B cell (primary cell): ENCODE measurements around the gene GPX3. TPM values are rescaled to one million over a fixed set of nuclear protein-coding genes. Genes with fewer than 3 reads are reported as not detected.

Experiments
- ATAC-seq: fragments of 200-7000 bp; cut with Tn5 transposase; one replicate; pipeline ENCODE4 v1.10.0; 2021; ENCODE audit warnings: low read depth, mild to moderate bottlenecking, moderate number of reproducible peaks, moderate library complexity
- CTCF ChIA-PET: fragments of 350-600 bp; sonication (Branson Sonifier 250); formaldehyde crosslinking; loops from one replicate; lab custom pipeline; 2021; ENCODE audit warnings: antibody characterized with exemption, inconsistent platforms; lab: Charles Lee
- POLR2A ChIA-PET: fragments of 350-600 bp; sonication (Branson Sonifier 250); formaldehyde crosslinking; loops from one replicate; lab custom pipeline; 2021; ENCODE audit warnings: antibody characterized with exemption; lab: Charles Lee
- DNase-seq: peaks from one replicate; pipeline ENCODE4 v3.0.0; 2013
- H2AFZ ChIP-seq: 2 replicates; pipeline ENCODE4 v1.6.1; 2012; ENCODE audit warnings: mild to moderate bottlenecking, low read depth, low read length; ENCODE audit not compliant: insufficient read depth, poor library complexity, severe bottlenecking
- H3K27ac ChIP-seq, 2 donors: 1 replicate in 1 of 2; 2 replicates in 1 of 2; pipeline ENCODE4 v1.5.1; 2012 to 2013; ENCODE audit warnings: low read length in 2 of 2, mild to moderate bottlenecking in 2 of 2, moderate library complexity in 1 of 2
- H3K27me3 ChIP-seq, 4 experiments: fragments of 200-600 bp in 1 of 4; sonication (generic) in 1 of 4; replicated peaks in 1 of 4; 1 replicate in 2 of 4; 2 replicates in 2 of 4; pipeline versions ENCODE4 v1.6.1 to v1.7.0; 2013 to 2016; ENCODE audit warnings: low read length in 3 of 4, mild to moderate bottlenecking in 2 of 4, mixed read lengths in 1 of 4, moderate library complexity in 1 of 4; ENCODE audit not compliant: insufficient read depth in 4 of 4, control insufficient read depth in 3 of 4; ENCODE audit errors: control extremely low read depth in 1 of 4
- H3K36me3 ChIP-seq, 2 experiments: replicated peaks in 1 of 2; 1 replicate in 1 of 2; 2 replicates in 1 of 2; pipeline versions ENCODE4 v1.6.1 to v1.7.1; 2013; ENCODE audit warnings: low read length in 1 of 2; ENCODE audit not compliant: insufficient read depth in 2 of 2, control insufficient read depth in 1 of 2; ENCODE audit errors: control extremely low read depth in 1 of 2, extremely low read depth in 1 of 2
- H3K4me1 ChIP-seq, 2 donors: fragments of 200-600 bp in 1 of 2; sonication (generic) in 1 of 2; 1 replicate in 1 of 2; 2 replicates in 1 of 2; pipeline versions ENCODE4 v1.5.1 to v1.6.1; 2013 to 2017; ENCODE audit warnings: low read length in 2 of 2; ENCODE audit not compliant: control insufficient read depth in 2 of 2, insufficient read depth in 2 of 2
- H3K4me2 ChIP-seq: replicated peaks from 2 replicates; pipeline ENCODE3; 2012; ENCODE audit warnings: mild to moderate bottlenecking, low read depth, low read length; ENCODE audit not compliant: poor library complexity, severe bottlenecking
- H3K4me3 ChIP-seq, 5 experiments: fragments of 200-600 bp in 1 of 5; sonication (generic) in 1 of 5; 1 replicate in 3 of 5; 2 replicates in 2 of 5; pipeline versions ENCODE4 v1.5.1 to v1.7.0; 2011 to 2016; ENCODE audit warnings: low read length in 4 of 5, mild to moderate bottlenecking in 4 of 5, low read depth in 2 of 5, control low read depth in 1 of 5, moderate library complexity in 1 of 5; ENCODE audit not compliant: insufficient read depth in 1 of 5; ENCODE audit errors: control extremely low read depth in 1 of 5, extremely low read depth in 1 of 5
- H3K79me2 ChIP-seq: fragments of 200-600 bp; sonication (generic); one replicate; pipeline ENCODE4 v1.6.0; 2016; ENCODE audit warnings: low read length; ENCODE audit not compliant: control insufficient read depth, insufficient read depth
- H3K9ac ChIP-seq: fragments of 200-600 bp; sonication (generic); 2 replicates; pipeline ENCODE4 v1.6.1; 2017; ENCODE audit warnings: mild to moderate bottlenecking, low read length, moderate library complexity
- H3K9me3 ChIP-seq, 3 donors: one replicate each; pipeline versions ENCODE4 v1.6.1 to v1.7.1; 2013; ENCODE audit warnings: low read length in 2 of 3; ENCODE audit not compliant: control insufficient read depth in 2 of 3, insufficient read depth in 1 of 3; ENCODE audit errors: control extremely low read depth in 1 of 3
- H4K20me1 ChIP-seq: 2 replicates; pipeline ENCODE4 v1.6.0; 2012; ENCODE audit warnings: mild to moderate bottlenecking, low read length; ENCODE audit not compliant: insufficient read depth, control insufficient read depth, poor library complexity, severe bottlenecking
- H3K27ac Mint-ChIP-seq: one replicate; pipeline ENCODE4 v1.8.0; 2021; ENCODE audit warnings: mixed read lengths
- H3K27me3 Mint-ChIP-seq: one replicate; pipeline ENCODE4 v1.8.0; 2021; ENCODE audit warnings: mixed read lengths
- H3K4me1 Mint-ChIP-seq: one replicate; pipeline ENCODE4 v1.8.0; 2021; ENCODE audit warnings: mixed read lengths
- H3K4me3 Mint-ChIP-seq: one replicate; pipeline ENCODE4 v1.8.0; 2021; ENCODE audit warnings: mixed read lengths
- H3K9me3 Mint-ChIP-seq: one replicate; pipeline ENCODE4 v1.8.0; 2022; ENCODE audit warnings: mixed read lengths; ENCODE audit not compliant: insufficient read depth
- EZH2 ChIP-seq: IDR thresholded peaks from 2 replicates; pipeline ENCODE4 v1.6.1; 2012; ENCODE audit warnings: borderline replicate concordance, low read depth, mild to moderate bottlenecking, moderate library complexity, low read length; ENCODE audit not compliant: insufficient read depth, poor library complexity, severe bottlenecking
- WGBS: methylation state at CpG from one replicate; pipeline ENCODE4 v1.1.5; 2013; ENCODE audit warnings: missing lambda C conversion rate; ENCODE audit not compliant: insufficient coverage; 5-methylcytosine and 5-hydroxymethylcytosine counted together
- intact Hi-C: fragments of 100-400 bp; cut with micrococcal nuclease; formaldehyde crosslinking; loops from one replicate; pipeline ENCODE4 v1.10.0; 2022
- polyA plus RNA-seq: library from polyadenylated mRNA; depleted of rRNA; stranded (reverse); fragments of >200 nt; gene quantifications from 2 replicates; pipeline ENCODE4 v1.2.3, GENCODE V29; 2012
- total RNA-seq, 2 donors: library from RNA; stranded (reverse); fragments of 120-200 nt in 1 of 2; gene quantifications; 1 replicate in 1 of 2; 2 replicates in 1 of 2; pipeline versions ENCODE4 v1.2.3 to v1.2.4, GENCODE V29; 2013 to 2022
- TF ChIP-seq, protein P1 (sequence below): fragments of 200-600 bp; IDR thresholded peaks from one replicate; pipeline ENCODE4 v1.8.0; 2022; ENCODE audit warnings: antibody characterized with exemption, mild to moderate bottlenecking

Gene GPX3
- total and polyA plus RNA-seq, 2 donors (not counting 1 experiment from before 2014, with no cell fraction given): not detected

DNA sequence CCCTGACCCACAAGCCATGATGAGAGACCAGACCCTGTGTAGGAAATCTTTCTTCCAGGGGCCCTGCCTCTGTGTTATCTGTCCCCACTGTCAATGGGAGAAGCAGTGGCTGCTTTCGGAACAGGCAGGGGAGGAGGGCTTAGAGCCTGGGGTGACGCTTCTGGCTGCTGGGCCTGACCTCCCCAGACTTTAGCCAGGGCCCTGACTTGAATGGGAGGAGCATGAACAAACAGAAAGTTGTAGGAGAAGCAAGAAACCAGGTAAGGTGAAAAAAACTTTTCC, 12.2 kb upstream of the GPX3 start:
- TF ChIP-seq, protein P1, sequence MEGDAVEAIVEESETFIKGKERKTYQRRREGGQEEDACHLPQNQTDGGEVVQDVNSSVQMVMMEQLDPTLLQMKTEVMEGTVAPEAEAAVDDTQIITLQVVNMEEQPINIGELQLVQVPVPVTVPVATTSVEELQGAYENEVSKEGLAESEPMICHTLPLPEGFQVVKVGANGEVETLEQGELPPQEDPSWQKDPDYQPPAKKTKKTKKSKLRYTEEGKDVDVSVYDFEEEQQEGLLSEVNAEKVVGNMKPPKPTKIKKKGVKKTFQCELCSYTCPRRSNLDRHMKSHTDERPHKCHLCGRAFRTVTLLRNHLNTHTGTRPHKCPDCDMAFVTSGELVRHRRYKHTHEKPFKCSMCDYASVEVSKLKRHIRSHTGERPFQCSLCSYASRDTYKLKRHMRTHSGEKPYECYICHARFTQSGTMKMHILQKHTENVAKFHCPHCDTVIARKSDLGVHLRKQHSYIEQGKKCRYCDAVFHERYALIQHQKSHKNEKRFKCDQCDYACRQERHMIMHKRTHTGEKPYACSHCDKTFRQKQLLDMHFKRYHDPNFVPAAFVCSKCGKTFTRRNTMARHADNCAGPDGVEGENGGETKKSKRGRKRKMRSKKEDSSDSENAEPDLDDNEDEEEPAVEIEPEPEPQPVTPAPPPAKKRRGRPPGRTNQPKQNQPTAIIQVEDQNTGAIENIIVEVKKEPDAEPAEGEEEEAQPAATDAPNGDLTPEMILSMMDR: no peak
- no peak for TF ChIP-seq EZH2
- Histone ChIP-seq H3K27ac (no peak overlapping the region), H3K9ac (no peak overlapping the region), H3K79me2 (no peaks in the 10 kb centered on the region), H3K27me3 (peaks cover 0 to 7% (median 1%) of the 10 kb centered on the region in 4 experiments), H3K4me1 (no peaks in the 10 kb centered on the region), H4K20me1 (no peaks in the 10 kb centered on the region), H2AFZ (no peak overlapping the region), H3K9me3 (no peaks in the 10 kb centered on the region), H3K4me2 (no peak overlapping the region), H3K36me3 (no peaks in the 10 kb centered on the region), H3K4me3 (no peak overlapping the region)
- ChIA-PET CTCF (no interaction called here), POLR2A (no interaction called here)
- Mint-ChIP-seq H3K27me3 (peaks cover 17% of the 10 kb centered on the region), H3K4me1 (no peaks in the 10 kb centered on the region), H3K9me3 (no peaks in the 10 kb centered on the region), H3K27ac (no peak overlapping the region), H3K4me3 (no peak overlapping the region)
- WGBS: 50% methylated on average over 2 of the region's 2 CpGs
- ATAC-seq (no peak), DNase-seq (no peak)
- intact Hi-C loops: no loop called here

- Histone ChIP-seq H3K4me3 (no peak overlapping the region), H4K20me1 (no peaks in the 10 kb centered on the region), H3K36me3 (no peaks in the 10 kb centered on the region), H3K9me3 (no peaks in the 10 kb centered on the region), H3K4me2 (no peak overlapping the region), H3K27me3 (peaks cover 0 to 7% (median 1%) of the 10 kb centered on the region in 4 experiments), H3K79me2 (no peaks in the 10 kb centered on the region), H3K27ac (no peak overlapping the region), H3K4me1 (no peaks in the 10 kb centered on the region), H2AFZ (no peak overlapping the region), H3K9ac (no peak overlapping the region)
- CTCF ChIA-PET: no interaction called here
- Mint-ChIP-seq H3K27ac (no peak overlapping the region), H3K4me1 (no peaks in the 10 kb centered on the region), H3K27me3 (peaks cover 14% of the 10 kb centered on the region), H3K9me3 (no peaks in the 10 kb centered on the region), H3K4me3 (no peak overlapping the region)
- intact Hi-C loops: no loop called here
- DNase-seq: no peak
- TF ChIP-seq, protein P1: no peak
- no peak for TF ChIP-seq EZH2
- no peak for ATAC-seq
- POLR2A ChIA-PET: no interaction called here
- WGBS: 90% methylated on average over 3 of the region's 4 CpGs
Measured at GRCh38 chr5:151008906-151009305, 11.5 kb upstream of the GPX3 start.
